CD4-positive, alpha-beta T cell treated with Interleukin-4 for 4 hours (primary cell): ENCODE measurements around the gene BTN1A1.
"Not testable (repeated sequence)": the region's sequence is repeated elsewhere in the genome, so short reads cannot be mapped to it uniquely, and the experiment has no call there.

Experiments
- DNase-seq: peaks from one replicate; pipeline ENCODE4 v3.0.0-alpha.2; 2020

Gene BTN1A1, protein sequence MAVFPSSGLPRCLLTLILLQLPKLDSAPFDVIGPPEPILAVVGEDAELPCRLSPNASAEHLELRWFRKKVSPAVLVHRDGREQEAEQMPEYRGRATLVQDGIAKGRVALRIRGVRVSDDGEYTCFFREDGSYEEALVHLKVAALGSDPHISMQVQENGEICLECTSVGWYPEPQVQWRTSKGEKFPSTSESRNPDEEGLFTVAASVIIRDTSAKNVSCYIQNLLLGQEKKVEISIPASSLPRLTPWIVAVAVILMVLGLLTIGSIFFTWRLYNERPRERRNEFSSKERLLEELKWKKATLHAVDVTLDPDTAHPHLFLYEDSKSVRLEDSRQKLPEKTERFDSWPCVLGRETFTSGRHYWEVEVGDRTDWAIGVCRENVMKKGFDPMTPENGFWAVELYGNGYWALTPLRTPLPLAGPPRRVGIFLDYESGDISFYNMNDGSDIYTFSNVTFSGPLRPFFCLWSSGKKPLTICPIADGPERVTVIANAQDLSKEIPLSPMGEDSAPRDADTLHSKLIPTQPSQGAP

DNA sequence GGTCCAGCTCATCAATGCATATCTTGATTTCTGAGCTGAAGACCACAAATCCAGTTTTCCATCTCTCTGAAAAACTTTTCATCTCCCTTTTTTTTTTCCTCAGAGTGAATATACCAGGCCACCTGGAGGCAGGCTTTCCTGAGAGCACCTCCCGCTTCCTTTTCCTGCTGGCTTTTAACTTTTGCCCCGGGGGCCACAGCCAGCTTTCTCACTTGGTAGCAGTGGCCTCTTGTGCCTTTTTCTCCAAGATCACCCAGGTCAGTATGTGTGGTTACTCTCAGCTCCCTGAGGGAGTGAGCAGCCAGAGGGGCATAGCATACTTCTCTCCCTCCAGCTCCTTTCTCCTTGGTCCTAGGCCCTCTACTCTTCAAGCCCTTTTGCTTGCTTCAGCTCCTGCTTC is at the start of gene BTN1A1:
Gene BTN1A1, plus strand, starts transcription at position 202 of the 400 bp plus-strand sequence. CDS start 984 bp downstream, outside the sequence.
- no peak for DNase-seq

DNA sequence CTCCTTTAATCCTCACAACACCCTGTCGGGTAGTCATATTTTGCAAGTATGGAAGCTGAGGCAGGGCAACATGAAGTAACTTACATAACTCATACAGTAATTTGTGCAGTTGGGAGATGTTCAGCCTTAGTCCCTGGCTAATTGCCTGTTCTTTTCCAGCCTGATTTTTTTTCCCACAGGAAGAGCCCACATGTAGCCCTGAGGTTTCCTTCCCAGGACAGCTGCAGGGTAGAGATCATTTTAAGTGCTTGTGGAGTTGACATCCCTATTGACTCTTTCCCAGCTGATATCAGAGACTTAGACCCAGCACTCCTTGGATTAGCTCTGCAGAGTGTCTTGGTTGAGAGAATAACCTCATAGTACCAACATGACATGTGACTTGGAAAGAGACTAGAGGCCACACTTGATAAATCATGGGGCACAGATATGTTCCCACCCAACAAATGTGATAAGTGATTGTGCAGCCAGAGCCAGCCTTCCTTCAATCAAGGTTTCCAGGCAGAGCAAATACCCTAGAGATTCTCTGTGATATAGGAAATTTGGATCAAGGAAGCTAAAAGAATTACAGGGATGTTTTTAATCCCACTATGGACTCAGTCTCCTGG is 47.4 kb upstream of the BTN1A1 start:
- no peak for DNase-seq

DNA sequence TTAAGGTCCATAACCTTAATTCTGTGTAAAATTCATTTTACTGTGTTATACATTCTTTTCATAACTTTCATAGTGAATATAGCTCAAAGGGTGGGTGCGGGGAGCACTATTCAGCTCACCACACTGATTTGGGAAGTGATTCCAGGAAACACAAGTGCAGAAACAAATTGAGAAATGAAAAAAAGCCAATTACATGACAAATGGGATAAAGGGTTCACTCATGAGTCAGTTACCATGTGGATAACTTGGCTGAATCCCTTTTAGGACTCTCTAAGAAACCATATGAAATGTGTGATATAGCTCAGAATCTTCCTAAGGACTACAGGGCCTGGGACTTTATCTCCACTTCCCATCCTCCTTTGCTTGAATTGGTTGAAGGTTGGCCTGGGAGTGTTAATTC is 45.5 kb upstream of the BTN1A1 start:
- no peak for DNase-seq

DNA sequence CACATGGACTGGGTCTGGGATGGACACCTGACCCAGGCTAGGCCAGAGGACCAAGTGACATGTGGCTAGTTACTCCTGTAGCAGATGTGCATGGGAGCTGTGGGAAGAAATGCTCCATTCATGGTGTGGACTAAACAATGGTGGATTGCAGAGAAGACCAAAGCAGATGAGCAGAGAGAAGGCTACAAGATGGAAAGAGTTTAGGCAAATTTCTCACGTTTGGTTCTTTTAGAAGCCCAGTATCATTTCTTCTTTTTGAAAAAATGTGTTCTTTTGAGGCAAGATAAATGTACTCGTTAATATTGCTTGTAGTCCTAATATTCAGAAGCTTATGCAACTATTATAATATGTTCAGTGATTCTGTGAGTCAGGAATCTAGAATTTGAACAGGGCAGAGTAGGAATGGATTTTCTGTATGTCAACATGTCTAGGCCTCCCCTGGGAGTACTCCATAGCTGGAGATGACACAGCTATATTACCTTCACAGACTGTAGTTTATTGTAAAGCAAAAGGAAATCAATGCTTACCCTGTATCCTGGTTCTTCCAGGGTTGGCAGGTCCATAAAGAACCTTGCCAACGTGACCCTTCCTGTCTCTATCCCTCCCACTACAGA is 44.6 kb upstream of the BTN1A1 start:
- DNase-seq, result no peak

DNA sequence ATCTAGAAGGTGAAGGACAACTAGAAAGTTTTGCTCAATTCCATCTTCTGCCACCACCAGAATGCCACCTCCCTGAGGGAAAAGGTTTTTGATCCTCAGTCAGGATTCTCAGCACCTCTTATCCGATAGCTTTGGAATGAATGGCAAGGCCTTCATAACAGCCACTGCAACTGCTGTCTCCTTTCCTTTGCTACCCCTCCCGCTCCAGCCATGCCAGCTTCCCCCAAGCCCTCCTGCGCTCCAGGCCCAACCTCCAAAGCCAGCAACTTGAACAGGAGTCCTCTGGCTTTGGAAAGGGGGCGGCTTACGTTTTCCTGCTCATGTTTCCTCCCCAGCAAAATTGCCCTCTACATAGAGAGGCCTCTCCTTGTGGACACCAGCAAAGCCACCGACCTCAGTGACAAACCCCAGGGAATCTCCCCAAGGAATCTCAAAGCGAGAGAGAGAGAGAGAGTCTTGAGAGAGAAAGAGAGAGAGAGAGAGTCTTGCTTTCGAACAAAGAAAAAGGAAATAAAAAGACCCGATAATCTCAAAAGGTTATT is 42.8 kb upstream of the BTN1A1 start:
- DNase-seq, result no peak

DNA sequence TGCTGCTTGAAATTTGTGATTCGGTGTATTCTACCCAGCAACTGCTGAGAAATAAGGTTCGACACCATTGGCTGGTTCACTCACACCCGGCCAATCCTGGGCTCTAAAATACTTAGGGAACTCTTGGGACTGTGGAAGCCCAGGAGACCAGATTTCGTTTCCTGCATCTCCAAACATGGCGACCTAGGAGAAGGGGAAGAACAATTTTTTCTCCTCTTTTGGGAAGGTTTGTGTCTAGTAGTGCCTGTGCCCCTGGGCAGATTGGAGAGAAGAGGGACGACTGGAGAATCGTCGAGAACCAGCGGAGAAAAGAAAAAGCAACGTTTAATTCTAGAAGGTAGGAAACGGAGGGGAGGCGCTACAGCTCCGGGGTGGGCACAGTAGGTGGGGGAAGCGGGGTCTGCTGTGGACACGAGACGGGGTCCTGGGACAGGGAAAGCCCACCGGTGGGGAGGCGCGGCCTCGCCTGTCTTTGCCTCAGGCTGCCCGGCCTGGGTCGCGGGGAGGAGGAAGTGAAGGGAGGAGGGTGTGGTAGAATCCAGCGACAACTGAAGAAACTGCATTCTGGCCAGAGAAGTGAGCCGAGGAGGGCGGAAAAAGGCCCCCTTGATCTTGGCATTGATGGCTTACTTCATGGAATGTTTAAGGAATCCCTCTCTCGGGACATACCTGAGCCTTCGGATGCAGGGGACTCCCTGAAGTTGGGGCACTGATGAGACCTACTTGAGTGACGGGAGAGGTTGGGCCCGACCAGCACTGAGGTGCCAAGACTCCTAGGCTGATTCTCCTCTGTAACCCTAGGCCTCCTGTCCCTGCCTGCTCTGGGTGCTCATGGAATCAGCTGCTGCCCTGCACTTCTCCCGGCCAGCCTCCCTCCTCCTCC is 42.1 kb upstream of the BTN1A1 start, which contains the start of gene BTN2A1:
Gene BTN2A1, plus strand, starts transcription at position 150 of the 883 bp plus-strand sequence. Its CDS starts 682 bp downstream, at position 832.
- peak; percentile 83 for DNase-seq

DNA sequence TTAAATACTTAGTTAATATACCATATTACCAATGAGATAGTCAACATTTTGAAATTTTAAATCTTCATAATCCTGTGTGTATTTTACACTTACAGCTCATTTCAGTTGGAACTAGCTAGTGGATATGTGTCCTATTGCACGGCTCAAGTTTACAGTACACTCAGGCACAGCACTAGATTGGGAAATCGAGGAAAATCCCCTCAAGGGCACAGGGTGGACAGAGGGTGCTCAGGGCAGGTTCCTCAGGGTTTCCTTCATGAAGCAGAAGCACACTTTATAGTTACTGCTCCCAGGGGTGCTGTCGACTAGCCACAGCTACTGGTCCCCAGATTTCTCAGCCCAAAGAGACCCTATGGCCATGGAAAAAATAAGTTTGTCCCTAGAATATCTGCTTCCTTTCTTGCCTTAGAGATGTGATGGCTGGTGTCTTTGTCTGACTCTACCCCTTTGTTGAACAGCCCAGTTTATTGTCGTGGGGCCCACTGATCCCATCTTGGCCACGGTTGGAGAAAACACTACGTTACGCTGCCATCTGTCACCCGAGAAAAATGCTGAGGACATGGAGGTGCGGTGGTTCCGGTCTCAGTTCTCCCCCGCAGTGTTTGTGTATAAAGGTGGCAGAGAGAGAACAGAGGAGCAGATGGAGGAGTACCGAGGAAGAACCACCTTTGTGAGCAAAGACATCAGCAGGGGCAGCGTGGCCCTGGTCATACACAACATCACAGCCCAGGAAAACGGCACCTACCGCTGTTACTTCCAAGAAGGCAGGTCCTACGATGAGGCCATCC is 40.9 kb upstream of the BTN1A1 start:
- DNase-seq, result no peak

DNA sequence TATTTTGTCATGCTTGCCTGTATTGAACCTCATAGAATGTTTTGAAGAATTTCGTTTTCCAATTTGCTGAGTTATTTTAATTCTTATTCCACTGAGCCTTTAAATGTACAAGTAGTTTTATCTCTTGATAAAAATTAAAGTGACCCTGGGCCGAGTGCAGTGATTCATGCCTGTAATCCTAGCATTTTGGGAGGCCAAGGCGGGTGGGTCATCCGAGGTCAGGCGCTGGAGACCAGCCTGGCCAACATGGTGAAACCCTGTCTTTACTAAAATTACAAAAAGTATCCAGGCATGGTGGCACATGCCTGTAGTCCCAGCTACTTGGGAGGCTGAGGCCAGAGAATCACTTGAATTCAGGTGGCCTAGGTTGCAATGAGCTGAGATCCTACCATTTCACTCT is 38.8 kb upstream of the BTN1A1 start:
- not testable (repeated sequence) for DNase-seq

DNA sequence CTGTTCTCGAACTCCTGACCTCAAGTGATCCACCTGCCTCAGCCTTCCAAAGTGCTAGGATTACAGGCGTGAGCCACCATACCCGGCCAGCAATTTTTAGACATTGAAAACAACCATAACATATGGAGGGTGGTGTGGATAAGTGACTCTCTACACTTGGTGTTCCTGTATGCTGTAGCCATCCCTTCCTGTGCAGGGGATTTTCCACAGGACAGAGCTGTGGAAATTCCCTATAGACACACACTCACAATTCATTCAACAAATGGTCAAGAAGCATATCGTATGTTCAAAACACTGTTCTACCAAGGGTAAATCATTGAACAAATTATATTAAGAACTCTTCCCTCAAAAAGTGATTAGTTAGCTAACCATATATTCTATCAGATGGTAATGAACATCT is 36.1 kb upstream of the BTN1A1 start:
- no peak for DNase-seq

DNA sequence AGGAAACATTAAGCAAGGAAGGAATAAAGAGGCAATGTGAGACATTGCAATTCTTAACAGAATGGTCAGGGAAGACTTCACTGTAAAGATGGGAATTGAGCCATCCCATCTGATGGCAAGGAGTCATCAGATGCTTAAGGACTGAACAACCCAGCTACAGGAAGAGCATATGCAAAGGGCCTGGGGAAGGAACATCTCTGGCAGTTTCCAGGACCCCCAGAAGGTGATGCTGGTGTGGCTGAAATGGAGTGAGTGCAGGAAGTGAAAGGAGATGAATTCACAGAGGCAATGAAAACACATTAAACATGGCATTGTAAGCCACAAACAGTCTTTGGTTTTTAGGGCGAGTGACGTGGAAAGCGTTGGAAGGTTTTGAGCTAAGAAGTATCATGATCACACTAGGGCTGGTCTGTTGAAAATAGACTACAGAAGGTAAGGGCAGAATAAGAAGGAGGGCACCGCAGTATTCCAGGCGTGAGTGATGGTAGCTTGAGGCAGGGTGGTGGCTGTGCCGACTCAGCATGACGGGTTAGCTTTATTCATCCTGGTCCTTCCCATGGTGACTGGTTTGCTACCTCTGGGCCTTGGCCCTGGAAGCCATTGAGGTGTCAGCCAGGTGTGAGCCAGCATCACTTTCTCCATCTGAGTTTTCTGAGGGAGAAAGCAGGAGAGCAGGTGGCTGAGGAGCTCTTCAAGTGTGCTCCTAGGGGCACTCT is 35.5 kb upstream of the BTN1A1 start:
- DNase-seq, result no peak

DNA sequence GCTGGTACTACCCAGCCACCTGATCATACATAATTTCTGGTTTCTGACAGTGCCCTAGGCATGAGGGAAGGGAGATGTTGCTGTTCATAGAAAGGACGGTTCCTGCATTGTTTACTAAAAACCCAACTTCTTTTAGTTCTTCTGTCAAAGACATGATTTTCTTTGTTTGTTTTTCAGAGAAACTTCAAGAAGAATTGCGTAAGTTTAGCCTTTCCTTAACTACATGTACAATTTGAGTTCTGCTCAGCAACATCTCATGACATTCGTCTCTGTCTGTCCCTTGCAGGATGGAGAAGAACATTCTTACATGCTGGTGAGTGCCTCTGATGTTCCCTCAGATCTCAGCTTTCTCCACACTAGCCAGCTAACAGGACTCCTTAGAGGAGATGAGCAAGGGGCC is 34.3 kb upstream of the BTN1A1 start:
- no peak for DNase-seq

DNA sequence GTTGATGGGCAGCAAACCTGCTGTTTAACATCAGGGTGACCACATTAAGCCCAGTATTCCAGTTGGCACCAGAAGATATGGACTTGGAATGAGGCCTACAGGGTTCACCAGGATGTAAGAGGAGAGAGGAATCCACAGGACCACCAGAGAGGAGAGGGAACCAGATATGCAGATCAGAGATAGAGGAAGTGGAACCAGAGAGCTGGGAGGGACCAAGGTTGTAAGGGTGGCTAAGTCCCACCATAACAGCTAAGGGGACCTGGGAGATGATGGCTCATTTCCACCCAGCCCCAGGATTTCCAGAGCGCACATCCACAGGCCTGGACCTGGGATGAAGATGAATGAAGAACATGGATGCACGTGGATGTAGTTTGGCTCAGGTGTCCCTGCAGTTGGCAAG is 31.3 kb upstream of the BTN1A1 start:
- DNase-seq, result no peak

DNA sequence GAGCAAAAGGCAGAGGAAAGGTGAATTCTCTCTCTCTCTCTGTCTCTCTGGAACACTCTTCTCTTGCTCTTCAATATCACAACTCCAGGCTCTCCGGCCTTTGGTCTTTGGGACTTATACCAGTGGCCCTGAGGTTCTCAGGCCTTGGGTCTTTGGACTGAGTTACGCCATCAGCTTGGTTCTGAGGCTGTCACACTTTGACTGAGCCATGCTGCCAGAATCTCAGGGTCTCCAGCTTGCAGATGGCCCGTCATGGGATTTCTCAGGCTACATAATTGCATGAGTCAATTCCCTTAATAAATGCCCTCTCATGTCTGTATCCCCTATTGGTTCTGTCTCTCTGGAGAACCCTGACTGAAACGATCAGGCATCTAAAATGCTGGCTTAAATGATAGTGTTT is 29.5 kb upstream of the BTN1A1 start:
- DNase-seq, result no peak

DNA sequence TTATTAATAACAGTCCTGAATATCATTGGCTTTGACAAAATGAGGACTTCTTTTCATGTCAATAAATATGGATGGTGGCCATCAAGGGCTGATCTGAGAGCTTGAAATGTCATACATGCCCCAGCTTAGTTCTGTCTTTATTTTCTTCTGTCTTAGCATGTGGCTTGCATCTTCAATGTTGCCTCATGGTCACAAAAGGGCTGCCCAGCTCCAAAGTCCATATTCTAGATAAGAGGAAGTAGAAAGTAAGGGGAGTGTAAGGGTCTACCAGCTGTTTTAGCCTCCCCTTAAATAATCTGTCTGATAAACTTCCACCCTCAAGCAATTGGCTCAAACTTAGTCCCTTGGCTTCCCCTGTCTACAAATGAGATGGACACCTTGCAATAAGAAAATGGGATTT is 28.1 kb upstream of the BTN1A1 start:
- DNase-seq, result no peak

DNA sequence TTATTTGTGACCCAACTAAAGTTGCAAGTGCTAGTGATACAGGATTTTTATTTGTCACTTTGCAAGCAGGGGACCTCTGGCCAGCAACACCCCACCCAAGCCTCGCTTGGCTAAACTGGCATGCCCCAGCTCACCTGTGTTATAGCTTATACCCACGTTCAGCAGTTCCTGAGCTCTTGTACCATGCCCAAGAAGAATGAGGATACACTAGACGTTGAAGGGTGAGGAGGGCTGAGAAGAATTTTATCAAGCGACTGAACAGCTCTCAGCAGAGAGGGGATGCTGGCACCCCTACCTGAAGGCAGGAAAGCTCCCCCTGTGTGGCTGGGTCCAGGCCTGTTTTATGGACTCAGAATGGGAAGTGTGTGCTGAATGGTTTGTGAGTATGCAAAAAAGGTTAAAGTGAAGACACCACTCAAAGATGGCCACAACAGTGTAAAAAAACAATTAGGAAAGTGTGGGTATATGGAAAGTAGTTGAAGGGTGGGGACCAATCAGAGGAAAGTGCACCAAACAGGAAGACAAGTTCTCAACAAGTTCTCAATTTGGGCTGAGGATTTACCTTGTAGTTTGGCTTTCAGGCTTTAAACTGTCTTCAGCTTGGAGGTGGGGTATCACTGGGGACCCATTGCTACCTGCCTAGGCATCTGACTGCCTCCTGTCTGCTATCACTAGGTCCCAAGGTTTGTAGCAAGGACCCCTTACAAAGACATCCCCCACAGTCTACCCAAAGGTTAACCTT is 27.4 kb upstream of the BTN1A1 start:
- DNase-seq, result peak; percentile 35

DNA sequence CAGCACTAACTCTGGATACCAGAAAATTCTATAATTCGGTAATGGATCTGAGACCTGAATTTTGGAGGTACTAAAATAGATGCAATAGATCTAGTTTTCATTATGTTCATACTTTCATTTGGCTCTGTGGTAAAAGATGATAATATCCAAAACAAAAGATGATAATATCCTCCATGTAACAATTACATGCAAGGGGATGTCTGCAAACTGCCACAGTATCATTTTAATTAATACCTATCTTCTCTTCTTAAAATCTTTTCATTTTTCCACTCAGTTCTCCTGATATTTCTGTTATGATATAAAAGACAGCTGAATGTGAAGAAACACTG is 26.7 kb upstream of the BTN1A1 start:
- DNase-seq, result no peak

DNA sequence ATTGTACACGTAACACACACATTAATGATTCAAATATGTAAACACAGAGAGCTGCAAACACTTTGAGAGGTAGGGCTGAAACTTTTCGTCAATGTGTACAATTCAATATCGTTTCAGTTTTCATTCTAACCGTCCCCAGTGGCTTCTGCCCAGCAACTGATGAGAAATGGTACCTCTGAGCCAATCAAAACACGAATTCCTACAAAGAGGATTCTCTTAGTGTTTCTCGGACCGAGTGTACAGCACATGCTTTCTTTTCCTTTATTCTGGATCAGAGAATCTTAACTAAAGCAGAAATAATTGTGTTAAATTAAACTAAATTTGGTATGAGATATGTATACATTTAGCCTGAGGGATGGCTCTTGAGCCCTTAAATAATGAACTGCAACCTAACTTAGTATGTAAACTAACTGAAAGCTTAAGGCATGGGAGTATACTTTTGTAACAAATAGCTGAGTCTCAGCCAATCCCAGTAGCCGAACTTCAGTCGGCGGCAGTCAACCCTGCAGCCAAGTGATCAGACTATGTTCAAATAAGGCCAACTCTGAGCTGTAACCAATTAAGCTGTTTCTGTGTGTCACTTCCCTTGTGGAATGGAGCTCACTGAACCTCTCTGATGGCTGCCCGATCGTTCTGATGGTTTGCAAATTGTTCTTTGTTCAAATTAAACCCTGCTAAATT is 26.2 kb upstream of the BTN1A1 start:
- peak; percentile 96 for DNase-seq

DNA sequence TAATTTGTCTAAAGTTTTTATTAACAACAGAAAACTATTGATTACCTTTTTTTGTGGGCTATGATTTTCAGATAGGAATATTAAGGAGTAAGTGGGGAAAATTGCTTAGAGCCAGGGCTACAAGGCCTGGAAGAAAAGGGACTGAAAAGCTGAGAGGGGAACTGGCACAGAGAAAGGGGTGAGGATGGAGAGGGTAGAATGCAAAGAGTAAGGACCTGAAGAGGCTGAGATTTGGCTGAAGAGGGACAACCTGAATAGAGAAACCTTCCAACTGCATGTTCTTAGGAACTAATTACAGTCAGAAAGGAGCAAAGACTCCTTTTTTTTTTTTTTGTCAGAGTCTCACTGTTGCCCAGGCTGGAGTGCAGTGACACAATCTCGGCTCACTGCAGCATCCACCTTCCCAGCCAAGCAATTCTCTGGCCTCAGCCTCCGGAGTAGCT is 25.6 kb upstream of the BTN1A1 start:
- DNase-seq, result no peak
